ENCODE data around the gene NET1.
A peak's percentile ranks its signal among the peaks of the same experiment; 100 is the strongest.
"Not testable (repeated sequence)": the region's sequence is repeated elsewhere in the genome, so short reads cannot be mapped to it uniquely, and the experiment has no call there.

Gene NET1

DNA sequence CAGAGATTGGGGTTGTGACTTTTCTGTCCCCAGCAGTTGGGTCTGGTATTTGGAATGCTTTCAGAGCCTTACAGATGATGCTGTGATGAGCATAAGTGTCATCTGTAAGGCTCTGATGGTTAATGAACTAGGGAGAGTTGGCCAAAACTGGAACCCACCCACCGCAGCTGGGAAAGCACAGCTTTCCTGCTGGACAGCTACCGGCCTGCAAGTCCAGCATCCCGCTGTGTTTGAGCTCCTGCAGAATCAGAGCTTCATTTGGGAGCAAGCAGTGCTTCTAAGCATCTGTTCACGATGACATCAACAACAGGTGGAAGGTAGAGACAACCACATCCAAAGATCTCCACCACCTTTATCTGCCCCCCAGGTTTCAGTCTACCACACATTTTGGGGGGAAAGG lies 35.9 kb upstream of the NET1 start:
- H3K36me3 ChIP-seq (ENCODE audit: control insufficient read depth in 2 of 2, insufficient read depth in 2 of 2, low read length in 2 of 2): no peaks in the 10 kb centered on the region
- H3K9me3 ChIP-seq (ENCODE audit: control insufficient read depth in 2 of 2, low read length in 2 of 2): no peaks in the 10 kb centered on the region
- H3K27ac ChIP-seq (ENCODE audit: low read length): no peak overlapping the region
- no peaks in the 10 kb centered on the region for H3K4me1 ChIP-seq (ENCODE audit: control insufficient read depth, insufficient read depth, low read length)
- H3K27me3 ChIP-seq (ENCODE audit: control insufficient read depth in 1 of 2, insufficient read depth in 2 of 2, low read length in 2 of 2): peaks cover 0 to 6% of the 10 kb centered on the region in 2 donors
- H3K9ac ChIP-seq (ENCODE audit: low read length in 2 of 2): no peak overlapping the region
- H3K4me3 ChIP-seq (ENCODE audit: low read length in 2 of 2): no peak overlapping the region

DNA sequence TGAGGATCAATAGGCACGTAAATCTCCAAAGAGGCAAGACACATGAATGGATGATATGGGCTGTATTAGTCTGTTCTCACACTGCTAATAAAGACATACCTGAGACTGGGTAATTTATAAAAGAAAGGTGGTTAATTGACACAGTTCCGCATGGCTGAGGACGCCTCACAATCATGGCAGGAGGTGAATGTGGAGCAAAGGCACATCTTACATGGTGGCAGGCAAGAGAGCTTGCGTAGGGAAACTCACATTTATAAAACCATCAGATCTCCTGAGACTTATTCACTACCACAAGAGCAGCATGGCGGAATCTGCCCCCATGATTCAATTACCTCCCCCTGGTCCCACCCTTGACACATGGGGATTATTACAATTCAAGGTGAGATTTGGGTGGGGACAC lies 33.2 kb upstream of the NET1 start:
- H3K9ac ChIP-seq (ENCODE audit: low read length in 2 of 2); H3K4me3 ChIP-seq (ENCODE audit: low read length in 2 of 2); H3K9me3 ChIP-seq (ENCODE audit: control insufficient read depth in 2 of 2, low read length in 2 of 2); H3K27ac ChIP-seq (ENCODE audit: low read length); H3K36me3 ChIP-seq (ENCODE audit: control insufficient read depth in 2 of 2, insufficient read depth in 2 of 2, low read length in 2 of 2); H3K4me1 ChIP-seq (ENCODE audit: control insufficient read depth, insufficient read depth, low read length): not testable (repeated sequence)
- peaks cover 0 to 10% of the 10 kb centered on the region in 2 donors for H3K27me3 ChIP-seq (ENCODE audit: control insufficient read depth in 1 of 2, insufficient read depth in 2 of 2, low read length in 2 of 2)

DNA sequence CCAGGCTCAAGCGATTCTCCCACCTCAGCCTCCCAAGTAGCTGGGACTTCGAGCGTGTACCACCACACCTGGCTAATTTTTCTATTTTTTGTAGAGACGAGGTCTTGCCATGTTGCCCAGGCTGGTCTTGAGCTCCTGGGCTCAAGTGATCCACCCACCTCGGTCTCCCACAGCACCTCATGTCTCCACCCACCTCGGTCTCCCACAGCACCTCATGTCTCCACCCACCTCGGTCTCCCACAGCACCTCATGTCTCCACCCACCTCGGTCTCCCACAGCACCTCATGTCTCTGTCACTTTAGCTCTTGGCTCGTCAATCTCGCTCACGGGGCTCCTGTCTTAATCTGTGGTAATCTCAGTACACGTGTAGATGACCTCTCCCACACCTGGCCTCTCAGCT lies 32.0 kb upstream of the NET1 start:
- H3K4me3 ChIP-seq (ENCODE audit: low read length in 2 of 2); H3K9me3 ChIP-seq (ENCODE audit: control insufficient read depth in 2 of 2, low read length in 2 of 2); H3K4me1 ChIP-seq (ENCODE audit: control insufficient read depth, insufficient read depth, low read length); H3K36me3 ChIP-seq (ENCODE audit: control insufficient read depth in 2 of 2, insufficient read depth in 2 of 2, low read length in 2 of 2); H3K27ac ChIP-seq (ENCODE audit: low read length); H3K27me3 ChIP-seq (ENCODE audit: control insufficient read depth in 1 of 2, insufficient read depth in 2 of 2, low read length in 2 of 2); H3K9ac ChIP-seq (ENCODE audit: low read length in 2 of 2): not testable (repeated sequence)

DNA sequence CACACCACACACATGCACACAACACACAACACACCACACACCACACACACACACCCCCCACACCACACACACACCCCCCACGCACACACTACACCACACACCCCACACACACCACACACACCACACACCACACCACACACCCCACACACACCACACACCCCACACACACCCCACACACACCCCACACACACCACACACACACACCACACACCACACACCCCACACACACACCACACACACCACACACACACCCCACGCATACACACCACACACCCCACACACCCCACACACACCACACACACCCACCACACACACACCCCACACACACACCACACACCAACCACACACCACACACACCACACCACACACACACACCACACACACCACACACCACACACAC lies 31.2 kb upstream of the NET1 start:
- Histone ChIP-seq H3K9me3 (ENCODE audit: control insufficient read depth in 2 of 2, low read length in 2 of 2) (no peaks in the 10 kb centered on the region), H3K4me3 (ENCODE audit: low read length in 2 of 2) (no peak overlapping the region), H3K27me3 (ENCODE audit: control insufficient read depth in 1 of 2, insufficient read depth in 2 of 2, low read length in 2 of 2) (peaks cover 0 to 8% of the 10 kb centered on the region in 2 donors), H3K27ac (ENCODE audit: low read length) (no peak overlapping the region), H3K36me3 (ENCODE audit: control insufficient read depth in 2 of 2, insufficient read depth in 2 of 2, low read length in 2 of 2) (no peaks in the 10 kb centered on the region), H3K9ac (ENCODE audit: low read length in 2 of 2) (no peak overlapping the region), H3K4me1 (ENCODE audit: control insufficient read depth, insufficient read depth, low read length) (no peaks in the 10 kb centered on the region)

DNA sequence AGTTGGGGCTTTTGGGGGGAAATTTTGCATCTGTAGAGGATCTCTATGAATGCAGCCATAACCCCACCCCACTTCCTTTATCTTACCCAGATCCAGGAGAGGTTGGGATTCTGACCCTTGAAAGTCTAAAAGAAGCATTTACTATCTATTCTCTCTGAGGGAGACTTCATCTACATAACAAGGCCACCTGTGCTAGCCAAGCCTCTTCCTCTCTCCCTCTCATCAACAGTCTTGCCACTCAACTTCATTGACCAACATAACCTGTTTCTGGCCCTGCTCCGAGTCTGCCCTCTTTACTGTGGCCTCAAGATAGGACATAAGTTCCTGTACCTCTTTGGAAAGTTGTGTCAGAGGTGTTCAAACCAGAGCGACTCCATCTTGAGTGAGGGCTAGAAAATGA lies 27.1 kb upstream of the NET1 start:
- H3K9me3 ChIP-seq (ENCODE audit: control insufficient read depth in 2 of 2, low read length in 2 of 2): no peaks in the 10 kb centered on the region
- no peak overlapping the region for H3K9ac ChIP-seq (ENCODE audit: low read length in 2 of 2)
- peaks cover 0 to 8% of the 10 kb centered on the region in 2 donors for H3K27me3 ChIP-seq (ENCODE audit: control insufficient read depth in 1 of 2, insufficient read depth in 2 of 2, low read length in 2 of 2)
- H3K4me1 ChIP-seq (ENCODE audit: control insufficient read depth, insufficient read depth, low read length): no peaks in the 10 kb centered on the region
- H3K4me3 ChIP-seq (ENCODE audit: low read length in 2 of 2): no peak overlapping the region
- no peak overlapping the region for H3K27ac ChIP-seq (ENCODE audit: low read length)
- H3K36me3 ChIP-seq (ENCODE audit: control insufficient read depth in 2 of 2, insufficient read depth in 2 of 2, low read length in 2 of 2): no peaks in the 10 kb centered on the region

DNA sequence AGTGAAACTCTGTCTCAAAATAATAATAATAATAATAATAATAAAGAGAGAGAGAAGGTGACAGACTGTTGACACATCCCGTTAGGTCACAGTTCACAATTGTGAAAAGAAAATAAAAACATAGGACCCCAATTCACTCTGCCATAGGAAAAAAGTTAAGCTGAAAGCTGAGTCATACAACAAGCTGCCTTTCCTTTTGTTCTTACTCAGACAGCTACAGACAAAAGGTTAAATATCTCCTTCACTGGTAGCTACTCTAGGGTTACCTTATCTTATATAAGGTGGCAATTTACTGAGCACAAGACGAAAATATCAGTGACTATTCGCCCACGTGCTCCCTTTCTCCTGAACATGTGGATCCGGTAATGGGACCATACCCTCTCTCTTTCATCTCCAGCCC lies 25.2 kb upstream of the NET1 start:
- H3K9ac ChIP-seq (ENCODE audit: low read length in 2 of 2): no peak overlapping the region
- H3K4me1 ChIP-seq (ENCODE audit: control insufficient read depth, insufficient read depth, low read length): no peaks in the 10 kb centered on the region
- no peaks in the 10 kb centered on the region for H3K36me3 ChIP-seq (ENCODE audit: control insufficient read depth in 2 of 2, insufficient read depth in 2 of 2, low read length in 2 of 2)
- no peak overlapping the region for H3K4me3 ChIP-seq (ENCODE audit: low read length in 2 of 2)
- peaks cover 0 to 1% of the 10 kb centered on the region in 2 donors for H3K27me3 ChIP-seq (ENCODE audit: control insufficient read depth in 1 of 2, insufficient read depth in 2 of 2, low read length in 2 of 2)
- H3K9me3 ChIP-seq (ENCODE audit: control insufficient read depth in 2 of 2, low read length in 2 of 2): peaks cover 0 to 2% of the 10 kb centered on the region in 2 donors
- H3K27ac ChIP-seq (ENCODE audit: low read length): no peak overlapping the region

DNA sequence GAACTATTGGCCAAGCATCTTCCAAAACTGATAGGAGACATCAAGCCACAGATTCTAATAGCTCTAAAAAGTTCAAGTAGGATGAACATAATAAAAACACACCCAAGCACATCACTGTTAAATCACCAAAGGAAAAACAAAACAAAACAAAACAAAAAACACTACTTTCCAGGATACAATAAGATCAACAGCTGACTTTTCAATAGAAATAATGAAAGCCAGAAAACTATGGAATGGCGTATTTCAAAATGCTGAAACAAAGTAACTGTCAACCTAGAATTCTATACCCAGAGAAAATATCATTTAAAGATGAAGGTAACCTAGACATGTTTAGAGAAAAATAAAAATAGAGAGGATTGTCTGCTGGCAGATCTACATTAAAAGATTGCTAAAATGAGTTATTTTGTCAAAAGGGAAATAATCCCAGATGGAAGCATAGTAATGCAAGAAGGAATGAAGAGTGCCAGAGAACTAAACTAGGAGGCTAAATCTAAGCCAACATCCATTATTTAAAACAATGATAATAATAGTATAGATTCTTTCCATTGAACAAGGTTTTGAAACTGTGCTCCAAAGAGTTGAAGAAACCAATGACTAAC lies 21.7 kb upstream of the NET1 start:
- H3K9ac ChIP-seq (ENCODE audit: low read length in 2 of 2): no peak overlapping the region

DNA sequence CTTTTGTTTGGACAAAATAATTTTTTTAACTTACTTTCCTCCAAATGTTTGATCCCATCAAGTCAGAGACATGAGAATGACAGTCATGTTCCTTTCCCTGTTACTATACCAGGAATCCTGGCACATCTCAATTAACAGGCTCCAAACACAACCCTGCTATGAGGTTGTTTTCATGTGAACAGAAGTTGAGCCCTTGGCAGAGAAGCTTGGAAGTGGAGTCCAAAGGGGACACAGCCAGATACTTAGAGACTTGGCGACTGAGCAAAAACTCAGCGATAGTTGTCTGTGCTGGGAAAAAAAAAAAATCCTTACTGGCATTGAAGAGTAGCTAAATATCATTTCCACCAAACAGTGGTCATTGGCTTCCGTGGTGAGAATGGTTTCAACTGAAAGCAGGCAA lies 20.6 kb upstream of the NET1 start:
- Histone ChIP-seq H3K36me3 (ENCODE audit: control insufficient read depth in 2 of 2, insufficient read depth in 2 of 2, low read length in 2 of 2) (no peaks in the 10 kb centered on the region), H3K27ac (ENCODE audit: low read length) (no peak overlapping the region), H3K27me3 (ENCODE audit: control insufficient read depth in 1 of 2, insufficient read depth in 2 of 2, low read length in 2 of 2) (no peaks in the 10 kb centered on the region), H3K4me3 (ENCODE audit: low read length in 2 of 2) (no peak overlapping the region), H3K9ac (ENCODE audit: low read length in 2 of 2) (no peak overlapping the region), H3K4me1 (ENCODE audit: control insufficient read depth, insufficient read depth, low read length) (peaks cover 3% of the 10 kb centered on the region), H3K9me3 (ENCODE audit: control insufficient read depth in 2 of 2, low read length in 2 of 2) (peaks cover 0 to 2% of the 10 kb centered on the region in 2 donors)

More for the DNA sequence above, 21.7 kb upstream of the NET1 start:
- H3K27ac ChIP-seq (ENCODE audit: low read length): no peak overlapping the region
- no peaks in the 10 kb centered on the region for H3K36me3 ChIP-seq (ENCODE audit: control insufficient read depth in 2 of 2, insufficient read depth in 2 of 2, low read length in 2 of 2)
- H3K4me3 ChIP-seq (ENCODE audit: low read length in 2 of 2): no peak overlapping the region
- H3K4me1 ChIP-seq (ENCODE audit: control insufficient read depth, insufficient read depth, low read length): no peaks in the 10 kb centered on the region
- H3K9me3 ChIP-seq (ENCODE audit: control insufficient read depth in 2 of 2, low read length in 2 of 2): peaks cover 0 to 2% of the 10 kb centered on the region in 2 donors
- no peaks in the 10 kb centered on the region for H3K27me3 ChIP-seq (ENCODE audit: control insufficient read depth in 1 of 2, insufficient read depth in 2 of 2, low read length in 2 of 2)

DNA sequence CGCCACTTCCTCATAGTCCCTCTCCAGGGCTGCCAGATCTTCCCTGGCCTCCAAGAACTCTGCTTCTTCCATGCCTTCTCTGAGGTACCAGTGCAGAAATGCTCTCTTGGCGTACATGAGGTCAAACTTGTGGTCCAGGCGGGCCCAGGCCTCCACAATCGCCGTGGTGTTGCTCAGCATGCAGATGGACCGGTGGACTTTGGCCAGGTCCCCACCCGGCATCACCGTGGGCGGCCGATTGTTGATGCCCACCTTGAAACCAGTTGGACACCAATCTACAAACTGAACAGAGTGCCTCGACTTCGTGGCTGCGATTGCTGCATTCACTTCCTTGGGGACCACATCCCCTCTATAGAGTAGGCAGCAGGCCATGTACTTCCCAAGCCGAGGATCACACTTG lies 18.8 kb upstream of the NET1 start:
- H3K4me1 ChIP-seq (ENCODE audit: control insufficient read depth, insufficient read depth, low read length): peaks cover 8% of the 10 kb centered on the region
- peaks cover 0 to 2% of the 10 kb centered on the region in 2 donors for H3K9me3 ChIP-seq (ENCODE audit: control insufficient read depth in 2 of 2, low read length in 2 of 2)

DNA sequence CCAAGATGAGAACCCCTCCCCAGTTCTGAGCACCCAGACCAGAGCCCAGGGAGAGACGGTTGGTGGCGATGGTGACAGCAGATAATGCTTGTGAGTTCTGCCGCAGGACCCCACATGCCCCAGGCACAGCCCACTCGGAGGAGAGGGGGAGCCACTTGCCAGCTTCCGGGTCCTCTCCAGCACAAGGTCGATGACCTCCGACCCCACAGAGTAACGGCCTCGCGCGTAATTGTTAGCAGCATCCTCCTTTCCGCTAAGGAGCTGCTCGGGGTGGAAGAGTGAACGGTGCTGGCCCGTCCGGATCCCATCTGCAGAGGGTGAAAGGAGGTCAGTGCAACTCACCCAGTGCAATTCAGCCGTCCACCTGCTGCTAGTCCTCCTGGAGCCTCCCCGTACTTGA lies 17.2 kb upstream of the NET1 start:
- Histone ChIP-seq H3K9me3 (ENCODE audit: control insufficient read depth in 2 of 2, low read length in 2 of 2) (peaks cover 0 to 2% of the 10 kb centered on the region in 2 donors), H3K27me3 (ENCODE audit: control insufficient read depth in 1 of 2, insufficient read depth in 2 of 2, low read length in 2 of 2) (no peaks in the 10 kb centered on the region), H3K27ac (ENCODE audit: low read length) (no peak overlapping the region), H3K4me1 (ENCODE audit: control insufficient read depth, insufficient read depth, low read length) (peaks cover 8% of the 10 kb centered on the region), H3K4me3 (ENCODE audit: low read length in 2 of 2) (no peak overlapping the region), H3K9ac (ENCODE audit: low read length in 2 of 2) (no peak overlapping the region), H3K36me3 (ENCODE audit: control insufficient read depth in 2 of 2, insufficient read depth in 2 of 2, low read length in 2 of 2) (no peaks in the 10 kb centered on the region)

More for the DNA sequence above, 18.8 kb upstream of the NET1 start:
- no peak overlapping the region for H3K27ac ChIP-seq (ENCODE audit: low read length)
- H3K36me3 ChIP-seq (ENCODE audit: control insufficient read depth in 2 of 2, insufficient read depth in 2 of 2, low read length in 2 of 2): no peaks in the 10 kb centered on the region
- no peak overlapping the region for H3K4me3 ChIP-seq (ENCODE audit: low read length in 2 of 2)
- no peak overlapping the region for H3K9ac ChIP-seq (ENCODE audit: low read length in 2 of 2)
- no peaks in the 10 kb centered on the region for H3K27me3 ChIP-seq (ENCODE audit: control insufficient read depth in 1 of 2, insufficient read depth in 2 of 2, low read length in 2 of 2)

DNA sequence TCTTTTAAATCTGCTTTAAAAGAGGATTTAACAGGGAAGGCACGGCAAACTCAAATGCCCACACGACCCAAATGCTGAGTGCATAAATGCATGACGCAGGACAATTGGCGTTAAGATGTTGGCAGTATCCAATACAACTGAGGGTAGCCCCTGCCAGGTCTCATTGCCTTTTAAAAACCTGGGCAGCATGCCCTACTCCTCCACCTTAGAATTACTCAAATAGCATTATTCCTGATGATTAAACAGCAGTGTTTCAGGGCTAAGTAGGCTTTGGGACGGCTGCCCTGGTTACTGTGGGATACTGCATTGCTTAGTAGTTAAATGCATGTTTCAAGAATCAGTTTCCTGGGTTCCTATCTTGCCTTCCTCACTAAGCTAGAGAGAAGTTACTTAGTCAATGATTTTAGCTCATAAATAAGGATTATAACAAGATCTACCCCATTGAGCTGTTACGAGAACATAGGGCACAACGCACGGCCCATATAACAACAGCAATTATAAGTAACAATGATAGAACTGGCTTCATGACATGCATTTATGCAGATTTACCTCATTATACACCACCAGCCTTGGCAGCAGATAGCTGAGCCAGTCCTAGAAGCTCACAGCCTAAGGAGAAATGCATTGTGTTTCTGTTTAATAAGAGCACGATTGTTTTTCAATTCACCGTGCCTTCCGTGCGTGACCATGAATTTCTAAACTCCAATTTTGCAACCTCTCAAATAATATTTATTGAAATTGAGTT lies 15.6 kb upstream of the NET1 start:
- Histone ChIP-seq H3K4me3 (ENCODE audit: low read length in 2 of 2) (peak overlapping the region in 1 of 2 donors; percentile 40), H3K36me3 (ENCODE audit: control insufficient read depth in 2 of 2, insufficient read depth in 2 of 2, low read length in 2 of 2) (no peaks in the 10 kb centered on the region), H3K4me1 (ENCODE audit: control insufficient read depth, insufficient read depth, low read length) (peaks cover 11% of the 10 kb centered on the region), H3K27me3 (ENCODE audit: control insufficient read depth in 1 of 2, insufficient read depth in 2 of 2, low read length in 2 of 2) (no peaks in the 10 kb centered on the region), H3K9me3 (ENCODE audit: control insufficient read depth in 2 of 2, low read length in 2 of 2) (peaks cover 0 to 1% of the 10 kb centered on the region in 2 donors), H3K27ac (ENCODE audit: low read length) (peak overlapping the region; percentile 66), H3K9ac (ENCODE audit: low read length in 2 of 2) (peak overlapping the region in 1 of 2 donors; percentile 13)

Data from stomach smooth muscle (tissue), 2 donors.